ENCODE data around the gene SYNE1.

GRCh38 chr6:152155792-152156191 is 481.4 kb downstream of the SYNE1 start:
- TF ChIP-seq POLR2A (IDR thresholded peaks at IDR 0.05): no peak
- TF ChIP-seq CTCF (IDR thresholded peaks at IDR 0.05): no peak

Measured in sigmoid colon (tissue), 3 donors.